Right lobe of liver (tissue), 4 donors: ENCODE data around the gene RASGRP2.

Experiments used
- CTCF ChIP-seq, 4 donors: fragments of 200-600 bp in 3 of 4; fragments of 450-650 bp in 1 of 4; IDR thresholded peaks; one replicate each; pipeline versions ENCODE4 v1.5.1 to v1.8.0; 2016 to 2022; ENCODE audit warnings: antibody characterized with exemption in 4 of 4, mild to moderate bottlenecking in 2 of 4
- POLR2A ChIP-seq: fragments of 450-650 bp; IDR thresholded peaks from one replicate; pipeline ENCODE4 v1.6.1; 2017; ENCODE audit warnings: antibody characterized with exemption, mild to moderate bottlenecking
- donor health status: DM: no; HTN: no; CAD: no.
- donor health status: DM: no; HTN: no; CAD: no.
- donor health status: DM: no; HTN: yes; CAD: no.

GRCh38 chr11:64698427-64698826 is 45.5 kb downstream of the RASGRP2 start:
- TF ChIP-seq CTCF (IDR thresholded peaks at IDR 0.05) (no peak), POLR2A (no peak)
